ENCODE results near the gene JAML.

The JAML gene

GRCh38 chr11:118153976-118154375 lies 70.8 kb downstream of the JAML start:
- Histone ChIP-seq H3K9me3 (ENCODE audit: insufficient read depth, low read depth, low read length) (no peaks in the 10 kb centered on the region), H3K9me2 (replicated peaks; ENCODE audit: low read depth, low read length) (no peaks in the 10 kb centered on the region), H3K4me3 (ENCODE audit: low read length, poor library complexity, severe bottlenecking) (no peak overlapping the region), H3K79me2 (ENCODE audit: insufficient read depth, low read length) (no peaks in the 10 kb centered on the region), H2AFZ (ENCODE audit: low read length) (no peak overlapping the region), H3K36me3 (ENCODE audit: insufficient read depth, low read length) (no peaks in the 10 kb centered on the region), H3K4me1 (ENCODE audit: insufficient read depth, low read length, poor library complexity, severe bottlenecking) (no peaks in the 10 kb centered on the region), H3F3A (ENCODE audit: low read depth) (no peaks in the 10 kb centered on the region), H3K27me3 (ENCODE audit: insufficient read depth, low read length, poor library complexity, severe bottlenecking) (peaks cover 52% of the 10 kb centered on the region), H3K4me2 (ENCODE audit: low read depth, low read length, poor library complexity, severe bottlenecking) (no peak overlapping the region), H4K20me1 (ENCODE audit: insufficient read depth, low read length, poor library complexity, severe bottlenecking) (no peaks in the 10 kb centered on the region), H3K9ac (ENCODE audit: low read depth, low read length, poor library complexity, severe bottlenecking) (no peak overlapping the region)
- TF ChIP-seq EZH2phosphoT487 (IDR thresholded peaks at IDR 0.05; ENCODE audit: borderline replicate concordance) (no peak), CTCF (conservative IDR thresholded peaks at IDR 0.05; ENCODE audit: low read length) (no peak)

- Histone ChIP-seq H3K27me3 (ENCODE audit: insufficient read depth, low read length, poor library complexity, severe bottlenecking) (peaks cover 52% of the 10 kb centered on the region), H3K9me3 (ENCODE audit: insufficient read depth, low read depth, low read length) (no peaks in the 10 kb centered on the region), H2AFZ (ENCODE audit: low read length) (no peak overlapping the region), H3K4me3 (ENCODE audit: low read length, poor library complexity, severe bottlenecking) (no peak overlapping the region), H3K9me2 (replicated peaks; ENCODE audit: low read depth, low read length) (no peaks in the 10 kb centered on the region), H3K4me1 (ENCODE audit: insufficient read depth, low read length, poor library complexity, severe bottlenecking) (no peaks in the 10 kb centered on the region), H3K9ac (ENCODE audit: low read depth, low read length, poor library complexity, severe bottlenecking) (no peak overlapping the region), H3K4me2 (ENCODE audit: low read depth, low read length, poor library complexity, severe bottlenecking) (no peak overlapping the region), H3F3A (ENCODE audit: low read depth) (no peaks in the 10 kb centered on the region), H4K20me1 (ENCODE audit: insufficient read depth, low read length, poor library complexity, severe bottlenecking) (no peaks in the 10 kb centered on the region), H3K36me3 (ENCODE audit: insufficient read depth, low read length) (no peaks in the 10 kb centered on the region), H3K79me2 (ENCODE audit: insufficient read depth, low read length) (no peaks in the 10 kb centered on the region)
- TF ChIP-seq CTCF (conservative IDR thresholded peaks at IDR 0.05; ENCODE audit: low read length) (no peak), EZH2phosphoT487 (IDR thresholded peaks at IDR 0.05; ENCODE audit: borderline replicate concordance) (no peak)
Measured at GRCh38 chr11:118153516-118153915, 71.3 kb downstream of the JAML start.

- Histone ChIP-seq H3K9me2 (replicated peaks; ENCODE audit: low read depth, low read length) (no peaks in the 10 kb centered on the region), H3K4me2 (ENCODE audit: low read depth, low read length, poor library complexity, severe bottlenecking) (no peak within 1 kb of the TSS), H3F3A (ENCODE audit: low read depth) (no peaks in the 10 kb centered on the region), H3K9ac (ENCODE audit: low read depth, low read length, poor library complexity, severe bottlenecking) (no peak within 1 kb of the TSS), H4K20me1 (ENCODE audit: insufficient read depth, low read length, poor library complexity, severe bottlenecking) (no peaks in the 10 kb centered on the region), H3K9me3 (ENCODE audit: insufficient read depth, low read depth, low read length) (no peaks in the 10 kb centered on the region), H3K36me3 (ENCODE audit: insufficient read depth, low read length) (no peaks in the 10 kb centered on the region), H2AFZ (ENCODE audit: low read length) (no peak within 1 kb of the TSS), H3K4me3 (ENCODE audit: low read length, poor library complexity, severe bottlenecking) (no peak within 1 kb of the TSS), H3K4me1 (ENCODE audit: insufficient read depth, low read length, poor library complexity, severe bottlenecking) (no peaks in the 10 kb centered on the region), H3K27me3 (ENCODE audit: insufficient read depth, low read length, poor library complexity, severe bottlenecking) (peaks cover 52% of the 10 kb centered on the region), H3K79me2 (ENCODE audit: insufficient read depth, low read length) (no peaks in the 10 kb centered on the region)
- TF ChIP-seq CTCF (conservative IDR thresholded peaks at IDR 0.05; ENCODE audit: low read length) (no peak), EZH2phosphoT487 (IDR thresholded peaks at IDR 0.05; ENCODE audit: borderline replicate concordance) (no peak)
Measured at GRCh38 chr11:118152552-118153471, 72.0 kb downstream of the JAML start, which contains the start of gene SCN4B. TSS of gene SCN4B (minus strand) at chr11:118152823. CDS start at chr11:118152673, 150 bp downstream.
